Breast epithelium (tissue), 4 donors: Measurements from ENCODE around the gene MYBPHL. TPM values are rescaled to one million over a fixed set of nuclear protein-coding genes. Genes with fewer than 3 reads are reported as not detected.
"Not testable (repeated sequence)": the region's sequence is repeated elsewhere in the genome, so short reads cannot be mapped to it uniquely, and the experiment has no call there.

Experiments
- DNase-seq, 2 donors: peaks; one replicate each; pipeline ENCODE4 v3.0.0-alpha.2; 2019; ENCODE audit warnings: low spot score in 2 of 2
- H3K27ac ChIP-seq, 2 donors: fragments of 200-600 bp; sonication (generic) in 1 of 2; one replicate each; pipeline ENCODE4 v1.5.1; 2016 to 2019; ENCODE audit warnings: mild to moderate bottlenecking in 1 of 2
- H3K27me3 ChIP-seq, 2 donors: fragments of 200-600 bp; sonication (generic) in 1 of 2; one replicate each; pipeline versions ENCODE4 v1.5.1 to v1.6.0; 2017 to 2019; ENCODE audit warnings: control low read depth in 1 of 2, mild to moderate bottlenecking in 1 of 2
- H3K36me3 ChIP-seq: fragments of 200-600 bp; one replicate; pipeline ENCODE4 v1.5.1; 2019
- H3K4me1 ChIP-seq, 2 donors: fragments of 200-600 bp; sonication (generic); one replicate each; pipeline ENCODE4 v1.5.1; 2016 to 2019; ENCODE audit warnings: control low read depth in 1 of 2
- H3K4me3 ChIP-seq, 3 donors: fragments of 200-600 bp; sonication (generic); 1 replicate in 2 of 3; 2 replicates in 1 of 3; pipeline ENCODE4 v1.5.1; 2016 to 2019; ENCODE audit warnings: mild to moderate bottlenecking in 3 of 3, moderate library complexity in 2 of 3
- H3K9me3 ChIP-seq, 2 donors: fragments of 200-600 bp; sonication (generic) in 1 of 2; one replicate each; pipeline ENCODE4 v1.5.1; 2016 to 2019; ENCODE audit warnings: control low read depth in 1 of 2
- CTCF ChIP-seq, 3 donors: fragments of 450-650 bp; IDR thresholded peaks; one replicate each; pipeline ENCODE4 v1.5.1; 2016 to 2017; ENCODE audit warnings: antibody characterized with exemption in 3 of 3, mild to moderate bottlenecking in 3 of 3, moderate library complexity in 3 of 3
- POLR2A ChIP-seq: fragments of 450-650 bp; IDR thresholded peaks from one replicate; pipeline ENCODE4 v1.6.1; 2016; ENCODE audit warnings: antibody characterized with exemption, mild to moderate bottlenecking, moderate library complexity
- POLR2AphosphoS5 ChIP-seq, 3 donors: sonication (generic); formaldehyde crosslinking; IDR thresholded peaks; one replicate each; pipeline ENCODE4 v1.6.1; 2017; ENCODE audit warnings: antibody characterized with exemption in 3 of 3
- intact Hi-C: fragments of 100-400 bp; cut with DNase I; formaldehyde crosslinking; loops from one replicate; pipeline ENCODE4 v1.15.1; 2023; ENCODE audit warnings: low total_unique reads
- total RNA-seq, 3 donors: library from RNA; depleted of rRNA; stranded (reverse); fragments of >200 nt; gene quantifications; one replicate each; pipeline ENCODE4 v1.1.0, GENCODE V29; 2016

The MYBPHL gene
- total RNA-seq, 3 donors from 2014 or later: not detected

- no peaks in the 10 kb centered on the region for H3K27me3 ChIP-seq
- no peak for TF ChIP-seq POLR2AphosphoS5 (IDR thresholded peaks at IDR 0.05)
- TF ChIP-seq CTCF (IDR thresholded peaks at IDR 0.05): no peak
- TF ChIP-seq POLR2A: no peak
Measured at GRCh38 chr1:109290137-109290536, 16.7 kb downstream of the MYBPHL start.

GRCh38 chr1:109286762-109287161 is 20.0 kb downstream of the MYBPHL start:
- DNase-seq, H3K27ac ChIP-seq, intact Hi-C loops, H3K27me3 ChIP-seq, H3K4me3 ChIP-seq, H3K9me3 ChIP-seq, H3K36me3 ChIP-seq, H3K4me1 ChIP-seq: not testable (repeated sequence)

More at GRCh38 chr1:109290137-109290536, 16.7 kb downstream of the MYBPHL start:
- Histone ChIP-seq H3K36me3 (no peaks in the 10 kb centered on the region), H3K27ac (no peak overlapping the region), H3K4me3 (no peak overlapping the region), H3K4me1 (no peaks in the 10 kb centered on the region), H3K9me3 (no peaks in the 10 kb centered on the region)
- no peak for DNase-seq
- intact Hi-C loops: no loop called here

GRCh38 chr1:109283748-109284600 is 22.8 kb downstream of the MYBPHL start:
- no peaks in the 10 kb centered on the region for H3K27me3 ChIP-seq
- peak overlapping the region; percentile 58 to 68 (median 61) for H3K4me3 ChIP-seq
- no peak for DNase-seq
- H3K9me3 ChIP-seq: no peaks in the 10 kb centered on the region
- intact Hi-C loops: no loop called here
- peak overlapping the region; percentile 84 to 86 for H3K27ac ChIP-seq
- no peak for TF ChIP-seq POLR2AphosphoS5 (IDR thresholded peaks at IDR 0.05)
- TF ChIP-seq POLR2A: no peak
- TF ChIP-seq CTCF (IDR thresholded peaks at IDR 0.05): no peak
- H3K4me1 ChIP-seq: peaks cover 0 to 3% of the 10 kb centered on the region in 2 donors
- no peaks in the 10 kb centered on the region for H3K36me3 ChIP-seq

- intact Hi-C loops: no loop called here
- DNase-seq: peak; percentile 94
- H3K9me3 ChIP-seq: no peaks in the 10 kb centered on the region
- H3K27ac ChIP-seq: peak within 1 kb of the TSS; percentile 84 to 86
- peak; percentile 83 to 91 (median 85) for TF ChIP-seq POLR2AphosphoS5 (IDR thresholded peaks at IDR 0.05)
- TF ChIP-seq POLR2A: peak; percentile 74
- peak in 2 of 3 donors; percentile 40 to 83 for TF ChIP-seq CTCF (IDR thresholded peaks at IDR 0.05)
- H3K4me1 ChIP-seq: peaks cover 0 to 3% of the 10 kb centered on the region in 2 donors
- no peaks in the 10 kb centered on the region for H3K36me3 ChIP-seq
- peak within 1 kb of the TSS; percentile 58 to 68 (median 61) for H3K4me3 ChIP-seq
- H3K27me3 ChIP-seq: no peaks in the 10 kb centered on the region
Measured at GRCh38 chr1:109282952-109283747, 23.7 kb downstream of the MYBPHL start, which contains the start of gene PSRC1. Gene PSRC1, minus strand, starts transcription at chr1:109283145.

GRCh38 chr1:109282497-109282951 is 24.3 kb downstream of the MYBPHL start:
- TF ChIP-seq CTCF (IDR thresholded peaks at IDR 0.05) (no peak), POLR2A (no peak), POLR2AphosphoS5 (IDR thresholded peaks at IDR 0.05) (no peak)

More at GRCh38 chr1:109282497-109282951, 24.3 kb downstream of the MYBPHL start:
- DNase-seq: no peak
- Histone ChIP-seq H3K4me1 (peaks cover 0 to 3% of the 10 kb centered on the region in 2 donors), H3K27me3 (no peaks in the 10 kb centered on the region), H3K9me3 (no peaks in the 10 kb centered on the region), H3K36me3 (no peaks in the 10 kb centered on the region), H3K4me3 (peak overlapping the region; percentile 58 to 68 (median 61)), H3K27ac (peak overlapping the region; percentile 2 to 86)
- intact Hi-C loops: no loop called here
